Kidney epithelial cell (primary cell): ENCODE results near the gene TP53BP1. TPM values are rescaled to one million over a fixed set of nuclear protein-coding genes. Genes with fewer than 3 reads are reported as not detected.
A peak's percentile ranks its signal among the peaks of the same experiment; 100 is the strongest.

Experiments
- DNase-seq: peaks from one replicate; pipeline ENCODE4 v3.0.0-alpha.2; 2010; ENCODE audit warnings: low read depth
- H3K27me3 ChIP-seq: 2 replicates; pipeline ENCODE4 v1.6.0; 2011; ENCODE audit warnings: low read length; ENCODE audit not compliant: control insufficient read depth, insufficient read depth
- H3K36me3 ChIP-seq: 2 replicates; pipeline ENCODE4 v1.5.1; 2011; ENCODE audit warnings: low read length; ENCODE audit not compliant: control insufficient read depth, insufficient read depth
- H3K4me3 ChIP-seq: 2 replicates; pipeline ENCODE4 v1.5.1; 2011; ENCODE audit warnings: low read depth, mild to moderate bottlenecking, control low read depth, low read length
- total RNA-seq: library from RNA; depleted of rRNA; stranded (reverse); fragments of >200 nt; gene quantifications from 2 replicates; pipeline ENCODE4 v1.2.3, GENCODE V29; 2015
- TF ChIP-seq, protein P1 (sequence below): IDR thresholded peaks from 2 replicates; pipeline ENCODE4 v1.5.1; 2011; ENCODE audit warnings: mild to moderate bottlenecking, moderate library complexity, low read length, control low read depth, inconsistent platforms; ENCODE audit not compliant: insufficient read depth, poor library complexity, severe bottlenecking

TP53BP1 gene
- total RNA-seq, 1 donor from 2014 or later: 34.8 TPM

DNA sequence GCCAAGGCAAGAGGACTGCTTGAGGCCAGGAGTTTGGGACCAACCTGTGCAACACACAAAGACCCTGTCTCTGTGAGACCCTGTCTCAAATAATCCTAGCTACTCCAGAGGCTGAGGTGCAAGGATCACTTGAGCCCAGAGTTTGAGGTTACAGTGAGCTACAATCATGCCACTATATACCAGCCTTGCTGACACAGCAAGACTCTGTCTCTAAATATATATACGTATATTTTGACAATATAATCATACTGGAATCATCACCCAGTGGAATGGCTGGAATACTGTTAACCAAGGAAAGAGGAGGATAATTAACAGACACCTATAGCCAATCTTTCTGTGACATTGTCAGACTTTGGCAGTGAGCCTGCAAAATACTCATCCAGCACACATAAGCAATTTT is 15.5 kb upstream of the TP53BP1 start:
- TF ChIP-seq, protein P1, sequence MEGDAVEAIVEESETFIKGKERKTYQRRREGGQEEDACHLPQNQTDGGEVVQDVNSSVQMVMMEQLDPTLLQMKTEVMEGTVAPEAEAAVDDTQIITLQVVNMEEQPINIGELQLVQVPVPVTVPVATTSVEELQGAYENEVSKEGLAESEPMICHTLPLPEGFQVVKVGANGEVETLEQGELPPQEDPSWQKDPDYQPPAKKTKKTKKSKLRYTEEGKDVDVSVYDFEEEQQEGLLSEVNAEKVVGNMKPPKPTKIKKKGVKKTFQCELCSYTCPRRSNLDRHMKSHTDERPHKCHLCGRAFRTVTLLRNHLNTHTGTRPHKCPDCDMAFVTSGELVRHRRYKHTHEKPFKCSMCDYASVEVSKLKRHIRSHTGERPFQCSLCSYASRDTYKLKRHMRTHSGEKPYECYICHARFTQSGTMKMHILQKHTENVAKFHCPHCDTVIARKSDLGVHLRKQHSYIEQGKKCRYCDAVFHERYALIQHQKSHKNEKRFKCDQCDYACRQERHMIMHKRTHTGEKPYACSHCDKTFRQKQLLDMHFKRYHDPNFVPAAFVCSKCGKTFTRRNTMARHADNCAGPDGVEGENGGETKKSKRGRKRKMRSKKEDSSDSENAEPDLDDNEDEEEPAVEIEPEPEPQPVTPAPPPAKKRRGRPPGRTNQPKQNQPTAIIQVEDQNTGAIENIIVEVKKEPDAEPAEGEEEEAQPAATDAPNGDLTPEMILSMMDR: no peak
- H3K4me3 ChIP-seq: no peak overlapping the region
- peaks cover 8% of the 10 kb centered on the region for H3K27me3 ChIP-seq
- H3K36me3 ChIP-seq: no peaks in the 10 kb centered on the region
- no peak for DNase-seq

DNA sequence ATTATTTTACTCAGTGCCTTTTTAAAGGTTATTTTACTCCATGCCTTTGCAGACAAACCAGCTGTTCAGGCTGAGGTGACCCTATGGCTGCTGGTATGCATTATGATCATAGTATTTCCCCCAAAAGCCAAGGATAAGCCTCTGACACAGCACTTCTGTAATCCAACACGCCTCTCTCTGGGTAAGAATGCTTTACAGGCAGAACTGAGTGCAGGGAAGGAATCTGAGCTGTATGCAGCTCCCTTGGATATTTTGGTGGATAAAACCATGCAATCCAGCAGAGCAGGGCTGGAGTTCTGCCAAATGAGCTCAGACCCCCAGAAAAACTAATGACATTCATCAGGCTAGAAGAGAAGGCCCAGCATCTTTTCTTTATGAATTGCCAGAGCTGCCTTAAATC is 12.8 kb upstream of the TP53BP1 start:
- Histone ChIP-seq H3K27me3 (no peaks in the 10 kb centered on the region), H3K36me3 (no peaks in the 10 kb centered on the region), H3K4me3 (no peak overlapping the region)
- TF ChIP-seq, protein P1: no peak
- DNase-seq: no peak

DNA sequence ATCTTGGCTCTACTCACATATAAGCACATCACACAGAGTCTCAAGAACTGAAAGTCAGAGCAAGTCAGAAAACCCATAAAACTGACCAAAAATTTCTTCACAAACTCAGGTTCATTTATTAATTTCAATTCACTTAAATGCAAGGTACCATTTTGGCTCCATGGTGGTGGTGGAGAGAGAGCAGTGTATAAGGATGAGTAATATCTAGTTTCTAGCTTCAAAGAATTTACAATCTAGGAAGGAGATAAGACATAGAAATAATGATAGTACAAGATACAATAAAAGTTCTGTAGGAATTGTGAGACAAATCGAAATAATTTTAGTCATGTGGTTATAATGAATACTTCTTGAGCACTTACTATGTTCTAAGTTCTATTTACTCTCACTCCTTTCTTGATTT is 6.7 kb upstream of the TP53BP1 start:
- TF ChIP-seq, protein P1: no peak
- Histone ChIP-seq H3K4me3 (no peak overlapping the region), H3K36me3 (no peaks in the 10 kb centered on the region), H3K27me3 (no peaks in the 10 kb centered on the region)
- no peak for DNase-seq

DNA sequence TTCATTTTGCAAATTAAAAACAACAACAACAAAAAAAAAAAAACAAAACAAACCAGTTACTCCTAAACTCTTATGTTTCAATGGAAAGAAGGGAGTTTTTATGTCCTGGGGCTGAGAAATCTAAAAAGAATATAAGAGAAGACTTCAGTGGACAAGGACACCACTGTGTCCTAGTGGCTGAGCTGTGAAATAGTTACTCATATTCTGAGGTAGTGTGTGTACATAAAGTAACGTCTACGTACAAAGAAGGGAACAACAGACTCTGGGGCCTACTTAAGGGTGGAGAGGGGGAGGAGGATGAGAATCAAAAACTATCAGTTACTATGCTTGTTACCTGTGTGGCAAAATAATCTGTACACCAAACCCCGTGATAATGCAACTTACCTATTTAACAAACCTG is 6.0 kb upstream of the TP53BP1 start:
- TF ChIP-seq, protein P1: no peak
- no peak for DNase-seq
- Histone ChIP-seq H3K4me3 (no peak overlapping the region), H3K27me3 (no peaks in the 10 kb centered on the region), H3K36me3 (no peaks in the 10 kb centered on the region)

DNA sequence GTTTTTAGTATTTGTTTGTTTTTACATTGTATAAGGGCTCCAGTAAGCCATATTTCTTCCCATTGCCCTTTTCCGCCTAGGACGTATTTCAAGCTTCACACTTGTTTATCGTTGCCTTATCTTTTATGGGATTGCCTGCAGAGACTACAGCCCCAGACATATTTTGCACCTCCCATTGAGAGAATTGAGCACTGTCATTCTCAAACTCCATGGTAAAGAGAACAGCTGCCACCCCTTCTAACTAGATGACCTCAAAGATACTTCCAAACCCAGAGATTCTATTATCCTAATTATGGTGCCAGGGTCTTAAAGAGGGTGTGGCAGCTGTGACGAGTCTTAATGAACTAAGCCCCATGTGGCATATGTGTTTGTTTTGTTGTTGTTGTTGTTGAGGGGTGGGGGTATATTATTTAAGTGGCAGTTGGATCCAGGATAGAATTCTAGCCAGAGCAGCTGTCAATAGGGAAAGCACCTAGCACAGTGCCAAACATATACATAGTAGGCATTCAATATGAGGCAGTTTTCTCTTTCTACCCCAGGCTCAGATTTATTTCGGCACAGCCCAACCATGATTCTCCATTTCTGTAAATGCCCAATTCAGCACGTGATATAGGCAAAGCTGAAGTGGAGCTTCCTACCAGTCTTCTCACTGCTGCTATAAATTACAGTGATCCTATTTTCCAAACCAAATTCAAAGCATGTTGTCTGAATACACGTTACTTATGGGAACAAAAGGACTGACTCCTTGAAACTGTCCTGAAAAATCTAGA is 932 bp upstream of the TP53BP1 start:
- Histone ChIP-seq H3K36me3 (no peaks in the 10 kb centered on the region), H3K4me3 (no peak overlapping the region), H3K27me3 (no peaks in the 10 kb centered on the region)
- DNase-seq: no peak
- TF ChIP-seq, protein P1: no peak

DNA sequence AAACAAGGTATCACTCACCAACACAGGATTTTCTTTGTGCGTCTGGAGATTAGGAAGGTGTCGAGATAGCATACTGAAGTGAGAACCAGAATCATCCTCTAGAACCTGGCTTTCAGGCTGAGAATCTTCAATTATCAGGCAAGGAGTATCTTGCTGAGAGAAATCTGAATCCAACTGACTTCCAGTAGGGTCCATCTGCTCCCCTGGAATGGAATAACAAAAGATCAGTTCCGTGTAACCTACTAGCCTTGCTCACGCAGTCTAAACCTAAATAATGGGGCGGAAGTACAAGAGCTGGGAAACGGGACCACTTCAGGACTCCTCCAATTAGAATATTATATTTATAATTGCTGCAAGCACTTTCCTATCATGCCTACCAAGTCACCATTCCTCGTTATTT is 690 bp downstream of the TP53BP1 start:
- H3K36me3 ChIP-seq: no peaks in the 10 kb centered on the region
- TF ChIP-seq, protein P1: no peak
- no peak for DNase-seq
- peak overlapping the region; percentile 74 for H3K4me3 ChIP-seq
- H3K27me3 ChIP-seq: no peaks in the 10 kb centered on the region
